HG02973 (cell line): ENCODE data around the gene FNIP2.
"Not testable (repeated sequence)": the region's sequence is repeated elsewhere in the genome, so short reads cannot be mapped to it uniquely, and the experiment has no call there.

Experiments
- ATAC-seq: cut with Tn5 transposase; IDR thresholded peaks from one replicate; pipeline ENCODE4 v1.9.1; 2021; ENCODE audit warnings: moderate library complexity; ENCODE audit not compliant: unreplicated experiment

FNIP2 gene

DNA sequence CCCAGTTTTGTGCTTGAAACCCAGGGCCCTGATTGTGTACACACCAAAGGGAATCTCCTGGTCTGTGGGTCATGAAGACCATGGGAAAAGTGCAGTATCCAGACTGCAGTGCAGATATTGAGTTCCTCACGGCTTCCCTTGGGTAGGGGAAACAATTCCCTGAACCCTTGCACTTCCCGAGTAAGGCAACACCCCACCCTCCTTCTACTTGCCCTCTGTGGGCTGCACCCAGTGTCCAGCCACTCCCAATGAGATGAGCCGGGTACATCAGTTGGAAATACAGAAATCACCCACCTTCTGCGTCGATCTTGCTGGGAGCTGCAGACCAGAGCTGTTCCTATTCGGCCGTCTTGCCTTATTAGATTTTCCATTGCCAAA is 134.2 kb downstream of the FNIP2 start:
- no peak for ATAC-seq

- no peak for ATAC-seq
Measured at GRCh38 chr4:158903472-158904043, 134.7 kb downstream of the FNIP2 start.

- ATAC-seq, result no peak
Measured at GRCh38 chr4:158904815-158905214, 136.0 kb downstream of the FNIP2 start.

DNA sequence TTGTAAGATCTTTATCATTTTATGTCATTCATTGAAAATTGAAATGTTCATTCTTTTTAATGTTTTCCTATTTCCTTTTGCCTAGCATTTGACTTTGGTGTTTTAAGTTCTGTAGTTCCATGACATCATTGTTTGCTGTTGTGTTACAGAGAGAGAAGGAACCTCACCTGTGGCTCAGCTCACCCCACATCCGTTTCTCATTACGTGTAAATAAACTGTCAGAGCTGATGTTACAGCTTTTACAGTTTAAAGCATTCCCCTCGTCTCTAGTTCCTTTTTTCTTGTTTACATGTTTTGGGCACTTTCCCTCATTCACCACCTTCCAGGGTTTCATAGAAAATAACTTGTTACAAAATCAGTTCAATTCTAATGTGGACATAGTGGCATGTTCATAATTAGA is 137.2 kb downstream of the FNIP2 start:
- peak; percentile 93 for ATAC-seq

DNA sequence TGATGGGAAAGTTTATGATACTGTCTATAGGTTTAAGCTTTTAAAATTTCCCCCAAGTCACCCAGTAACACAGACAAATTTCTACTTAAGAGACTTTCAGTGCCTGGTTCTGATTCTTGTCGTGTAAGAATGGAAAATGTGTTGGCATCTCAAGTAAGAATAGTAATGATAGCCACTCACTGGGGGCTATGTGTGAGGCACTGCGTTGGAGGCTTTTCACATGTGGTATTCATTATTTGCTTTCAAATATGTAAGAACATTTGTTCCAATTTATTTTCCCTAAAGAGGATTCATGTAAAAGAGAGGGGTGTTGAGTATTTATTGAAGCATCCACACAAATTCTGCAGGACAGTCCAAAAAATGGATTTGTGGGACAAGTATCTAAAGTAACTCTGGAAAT is 143.6 kb downstream of the FNIP2 start:
- no peak for ATAC-seq

GRCh38 chr4:158912806-158913205 is 144.0 kb downstream of the FNIP2 start:
- ATAC-seq, result no peak

- ATAC-seq, result no peak
Measured at GRCh38 chr4:158913766-158914165, 144.9 kb downstream of the FNIP2 start.

DNA sequence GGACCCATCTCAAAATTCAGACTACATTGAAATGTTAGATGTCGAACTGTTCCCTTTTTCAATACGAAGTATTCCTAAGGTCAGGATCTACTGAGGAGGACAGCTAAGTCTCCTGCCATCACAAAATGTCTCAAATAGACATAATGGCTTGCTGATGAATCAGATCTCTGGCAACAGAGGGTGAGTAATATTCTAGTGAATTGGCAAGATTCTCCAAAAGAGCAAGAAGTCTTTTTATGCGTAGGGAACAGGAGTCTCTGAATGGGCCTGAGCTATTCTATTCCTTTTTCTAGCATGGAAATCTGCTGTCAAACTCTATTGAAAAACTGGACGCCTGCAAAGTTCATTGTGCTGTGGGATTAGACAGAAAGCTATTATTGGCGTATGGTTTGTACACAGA is 145.4 kb downstream of the FNIP2 start:
- no peak for ATAC-seq

- ATAC-seq, result no peak
Measured at GRCh38 chr4:158915683-158916241, 146.9 kb downstream of the FNIP2 start.

GRCh38 chr4:158920452-158920996 is 151.7 kb downstream of the FNIP2 start:
- ATAC-seq, result not testable (repeated sequence)

GRCh38 chr4:158927774-158928173 is 158.9 kb downstream of the FNIP2 start:
- not testable (repeated sequence) for ATAC-seq

DNA sequence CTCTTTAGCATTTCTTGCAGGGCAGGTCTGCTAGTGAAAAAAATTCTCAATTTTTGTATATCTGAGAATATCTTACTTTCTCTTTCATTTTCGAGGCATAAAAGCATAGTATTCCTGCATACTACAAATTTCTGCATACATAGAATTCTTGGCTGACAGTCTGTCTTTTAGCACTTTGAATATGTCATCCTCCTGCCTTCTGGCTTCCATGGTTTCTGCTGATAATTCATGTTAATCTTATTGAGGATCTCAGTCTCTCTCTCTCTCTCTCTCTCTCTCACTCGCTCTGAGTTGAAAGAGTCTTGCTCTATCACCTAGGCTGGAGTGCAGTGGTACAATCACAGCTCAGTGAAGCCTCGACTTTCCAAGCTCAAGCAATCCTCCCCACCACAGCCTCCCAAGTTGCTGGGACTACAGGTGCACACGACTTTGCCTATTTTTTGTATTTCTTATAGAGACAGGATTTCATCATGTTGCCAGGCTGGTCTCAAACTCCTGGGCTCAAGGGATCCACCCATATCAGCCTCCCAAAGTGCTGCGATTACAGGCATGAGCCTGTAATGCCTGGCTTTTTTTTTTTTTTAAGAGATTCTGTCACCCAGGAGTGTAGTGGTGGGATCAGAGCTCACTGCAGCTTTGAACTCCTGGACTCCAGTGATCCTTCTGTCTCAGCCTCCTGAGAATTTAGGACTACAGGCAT is 161.3 kb downstream of the FNIP2 start:
- no peak for ATAC-seq

DNA sequence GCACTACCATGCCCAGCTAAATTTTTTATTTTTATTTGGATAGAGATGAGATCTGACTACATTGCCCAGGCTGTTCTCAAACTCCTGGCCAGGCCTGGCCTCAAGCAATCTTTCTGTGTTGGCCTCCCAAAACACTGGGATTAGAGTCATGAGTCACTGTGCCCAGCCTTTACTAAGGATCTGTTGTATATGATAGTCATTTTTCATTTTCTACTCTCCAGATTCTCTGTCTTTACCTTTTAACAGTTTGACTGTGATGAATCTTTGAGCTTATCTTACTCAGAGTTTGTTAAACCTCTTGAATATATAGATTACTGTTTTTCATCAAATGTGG is 161.8 kb downstream of the FNIP2 start:
- ATAC-seq, result no peak

GRCh38 chr4:158933236-158933635 is 164.4 kb downstream of the FNIP2 start:
- ATAC-seq, result no peak

- ATAC-seq, result no peak
Measured at GRCh38 chr4:158934996-158935669, 166.3 kb downstream of the FNIP2 start.

DNA sequence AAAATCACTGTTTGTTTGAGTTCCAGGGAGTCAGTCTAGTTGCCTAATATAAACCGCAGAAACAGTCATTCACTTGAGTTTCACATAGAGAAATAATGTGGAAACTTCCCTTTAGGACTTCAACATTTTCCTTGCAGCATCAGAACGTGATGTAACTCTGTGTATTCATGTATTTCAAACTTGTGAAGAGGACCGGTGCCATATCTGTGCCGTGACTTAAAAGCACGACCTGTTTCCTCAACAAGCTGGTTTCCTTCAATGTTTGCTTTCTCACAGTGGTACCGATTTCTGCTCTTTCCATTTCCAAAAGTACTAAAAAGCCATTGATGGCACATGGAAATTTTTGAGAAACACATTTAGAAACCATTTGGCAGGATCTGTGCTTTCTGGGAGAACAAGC is 167.4 kb downstream of the FNIP2 start:
- ATAC-seq, result no peak

GRCh38 chr4:158938220-158939044 is 169.6 kb downstream of the FNIP2 start:
- no peak for ATAC-seq

DNA sequence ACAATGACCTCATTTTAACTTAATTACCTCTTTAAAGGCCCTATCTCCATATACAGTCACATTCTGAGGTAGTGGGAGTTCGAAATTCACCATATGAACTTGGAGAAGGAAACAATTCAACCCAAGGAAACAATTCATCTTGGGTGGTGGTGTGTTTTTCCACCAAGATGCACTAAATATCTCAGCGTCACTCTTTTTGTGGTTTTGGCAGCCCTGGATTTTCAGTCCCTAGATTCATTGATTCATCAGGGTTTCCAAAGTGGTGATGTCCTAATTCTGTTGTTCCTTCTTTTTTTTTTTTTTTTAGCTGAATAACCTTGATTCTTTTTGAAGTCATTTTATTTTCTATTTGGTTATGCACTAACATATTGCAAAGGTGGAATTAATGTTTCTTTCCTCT is 171.4 kb downstream of the FNIP2 start:
- no peak for ATAC-seq

DNA sequence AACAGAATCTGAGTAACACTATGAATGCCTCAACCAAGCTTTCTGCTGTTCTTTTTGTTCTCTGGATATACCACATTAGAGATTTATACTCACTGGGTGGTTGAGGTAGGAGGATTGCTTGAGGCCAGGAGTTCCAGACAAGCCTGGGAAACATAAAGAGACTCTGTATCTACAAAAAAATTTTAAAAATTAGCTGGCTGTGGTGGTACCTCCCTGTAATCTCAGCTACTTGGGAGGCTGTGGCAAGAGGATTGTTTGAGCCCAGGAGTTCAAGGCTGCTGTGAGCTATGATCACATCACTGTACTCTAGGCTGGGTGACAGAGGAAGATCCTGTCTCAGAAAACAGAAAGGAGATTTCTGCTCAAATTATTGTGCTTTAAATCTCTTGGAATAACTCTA is 172.5 kb downstream of the FNIP2 start:
- no peak for ATAC-seq

DNA sequence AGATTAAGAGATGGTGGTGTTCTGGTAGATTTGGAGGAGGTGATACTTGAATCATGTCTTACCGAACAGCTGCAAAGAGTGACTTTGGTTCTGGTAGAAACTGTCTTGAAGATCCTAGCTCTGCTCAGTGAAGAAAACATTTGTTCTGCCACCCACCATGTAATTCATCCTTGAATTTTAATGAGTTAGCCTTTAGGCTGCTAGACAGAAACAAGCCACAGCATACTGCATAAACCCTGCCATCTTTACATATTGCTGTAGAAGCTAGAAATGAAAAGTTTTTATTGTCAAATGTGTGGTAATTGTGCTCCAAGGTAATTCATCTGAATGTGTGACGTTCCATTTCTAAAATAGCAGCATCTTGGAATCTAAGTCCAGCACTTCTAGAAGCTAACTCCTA is 173.1 kb downstream of the FNIP2 start:
- no peak for ATAC-seq

- ATAC-seq, result no peak
Measured at GRCh38 chr4:158945529-158946108, 176.8 kb downstream of the FNIP2 start.
